IMR-90 (cell line): Measurements from ENCODE around the gene TBX15. TPM values are rescaled to one million over a fixed set of nuclear protein-coding genes. Genes with fewer than 3 reads are reported as not detected.

Source experiments
- ATAC-seq: fragments of 200-7000 bp; cut with Tn5 transposase; 2 replicates; pipeline ENCODE4 v1.9.1; 2020; ENCODE audit warnings: low read depth, mild to moderate bottlenecking, moderate library complexity
- BruUV-seq: library from RNA; stranded (reverse); fragments of 400-500 nt; replicated peaks from 2 replicates; lab custom pipeline; 2021; lab: Mats Ljungman, UMichigan
- CTCF ChIA-PET: fragments of 300-600 bp; formaldehyde crosslinking; extraction: SDS; loops from one replicate; lab custom pipeline; 2021; ENCODE audit warnings: antibody characterized with exemption; lab: Yijun Ruan, JAX
- POLR2A ChIA-PET: fragments of 300-600 bp; sonication (Branson Sonifier 250); formaldehyde crosslinking; loops from one replicate; lab custom pipeline; 2022; ENCODE audit warnings: antibody characterized with exemption; ENCODE audit not compliant: unreplicated experiment; lab: Charles Lee
- DNase-seq: peaks from one replicate; pipeline ENCODE4 v3.0.0; 2013
- H2AFZ ChIP-seq: replicated peaks from 2 replicates; pipeline ENCODE3; 2013; ENCODE audit warnings: low read length, mild to moderate bottlenecking; ENCODE audit not compliant: poor library complexity
- H2AK5ac ChIP-seq: 2 replicates; pipeline ENCODE4 v1.6.1; 2013; ENCODE audit warnings: low read depth, low read length, inconsistent platforms
- H2AK9ac ChIP-seq: replicated peaks from 2 replicates; pipeline ENCODE3; 2013; ENCODE audit warnings: mild to moderate bottlenecking, low read depth, low read length, moderate library complexity; ENCODE audit not compliant: poor library complexity
- H2BK120ac ChIP-seq: 2 replicates; pipeline ENCODE4 v1.6.1; 2013; ENCODE audit warnings: low read depth, low read length, inconsistent platforms
- H2BK15ac ChIP-seq: 3 replicates; pipeline ENCODE4 v1.6.1; 2013; ENCODE audit warnings: low read depth, low read length, inconsistent platforms
- H2BK20ac ChIP-seq: 2 replicates; pipeline ENCODE4 v1.6.1; 2013; ENCODE audit warnings: low read depth, mild to moderate bottlenecking, inconsistent platforms, low read length, moderate library complexity
- H2BK5ac ChIP-seq: 2 replicates; pipeline ENCODE4 v1.6.1; 2013; ENCODE audit warnings: mild to moderate bottlenecking, low read depth, low read length, inconsistent platforms; ENCODE audit not compliant: poor library complexity, severe bottlenecking
- H3K14ac ChIP-seq: replicated peaks from 2 replicates; pipeline ENCODE4 v1.6.1; 2013; ENCODE audit warnings: low read depth, low read length, inconsistent platforms
- H3K18ac ChIP-seq: 2 replicates; pipeline ENCODE4 v1.6.1; 2013; ENCODE audit warnings: low read depth, low read length, control low read depth
- H3K23ac ChIP-seq: 2 replicates; pipeline ENCODE4 v1.6.1; 2013; ENCODE audit warnings: low read depth, low read length, inconsistent platforms
- H3K27ac ChIP-seq: 2 replicates; pipeline ENCODE4 v1.5.1; 2013; ENCODE audit warnings: mild to moderate bottlenecking, control low read depth, low read length; ENCODE audit not compliant: insufficient read depth
- H3K27me3 ChIP-seq: 2 replicates; pipeline ENCODE4 v1.6.1; 2013; ENCODE audit warnings: low read length; ENCODE audit not compliant: control insufficient read depth, insufficient read depth
- H3K36me3 ChIP-seq: 2 replicates; pipeline ENCODE4 v1.6.1; 2013; ENCODE audit warnings: low read length, mixed read lengths; ENCODE audit not compliant: control insufficient read depth, insufficient read depth
- H3K4ac ChIP-seq: 2 replicates; pipeline ENCODE4 v1.6.1; 2013; ENCODE audit warnings: low read depth, low read length, inconsistent platforms
- H3K4me1 ChIP-seq: 2 replicates; pipeline ENCODE4 v1.6.1; 2013; ENCODE audit warnings: low read length, mixed read lengths; ENCODE audit not compliant: control insufficient read depth, insufficient read depth
- H3K4me2 ChIP-seq: 2 replicates; pipeline ENCODE4 v1.6.1; 2013; ENCODE audit warnings: low read depth, mild to moderate bottlenecking, control low read depth, low read length, moderate library complexity
- H3K4me3 ChIP-seq: 2 replicates; pipeline ENCODE4 v1.5.1; 2013; ENCODE audit warnings: low read depth, mild to moderate bottlenecking, control low read depth, low read length, moderate library complexity; ENCODE audit not compliant: insufficient read depth
- H3K56ac ChIP-seq: 2 replicates; pipeline ENCODE4 v1.6.1; 2013; ENCODE audit warnings: low read length, inconsistent platforms; ENCODE audit not compliant: insufficient read depth; ENCODE audit errors: extremely low read depth
- H3K79me1 ChIP-seq, 2 experiments: 2 replicates each; pipeline ENCODE4 v1.6.1; 2013; ENCODE audit warnings: low read length in 2 of 2, inconsistent platforms in 1 of 2, low read depth in 1 of 2
- H3K9ac ChIP-seq: 2 replicates; pipeline ENCODE4 v1.6.1; 2013; ENCODE audit warnings: low read depth, low read length, control low read depth
- H3K9me1 ChIP-seq: 2 replicates; pipeline ENCODE4 v1.6.1; 2013; ENCODE audit warnings: low read length, inconsistent platforms; ENCODE audit not compliant: insufficient read depth
- H3K9me3 ChIP-seq: 2 replicates; pipeline ENCODE4 v1.6.1; 2013; ENCODE audit warnings: low read length; ENCODE audit not compliant: control insufficient read depth, insufficient read depth
- H4K20me1 ChIP-seq: 2 replicates; pipeline ENCODE4 v1.6.1; 2013; ENCODE audit warnings: low read length, inconsistent platforms; ENCODE audit not compliant: insufficient read depth
- H4K5ac ChIP-seq: 2 replicates; pipeline ENCODE4 v1.6.1; 2013; ENCODE audit warnings: mild to moderate bottlenecking, low read depth, low read length, control low read depth
- H4K8ac ChIP-seq, 2 experiments: 2 replicates each; pipeline ENCODE4 v1.6.1; 2013; ENCODE audit warnings: low read depth in 2 of 2, low read length in 2 of 2, control low read depth in 1 of 2, inconsistent platforms in 1 of 2
- H4K91ac ChIP-seq: 2 replicates; pipeline ENCODE4 v1.6.1; 2013; ENCODE audit warnings: low read depth, low read length, inconsistent platforms; ENCODE audit not compliant: insufficient read depth
- RAD21 ChIP-seq: IDR thresholded peaks from 2 replicates; pipeline ENCODE4 v1.6.1; 2012; ENCODE audit warnings: low read length, improper control_type of control experiment
- RCOR1 ChIP-seq: IDR thresholded peaks from 2 replicates; pipeline ENCODE4 v1.6.1; 2012; ENCODE audit warnings: mild to moderate bottlenecking, low read length, improper control_type of control experiment; ENCODE audit not compliant: insufficient replicate concordance
- RFX5 ChIP-seq: IDR thresholded peaks from 2 replicates; pipeline ENCODE4 v1.8.0; 2012; ENCODE audit warnings: low read depth, mild to moderate bottlenecking, low read length, moderate library complexity
- SMC3 ChIP-seq: fragments of 150-350 bp; IDR thresholded peaks from 2 replicates; pipeline ENCODE4 v1.6.1; 2016; ENCODE audit warnings: low read depth, mild to moderate bottlenecking, antibody characterized with exemption, low read length, moderate library complexity
- WGBS, 2 experiments: methylation state at CpG; one replicate each; pipeline versions ENCODE4 v1.1.5 to v1.1.7; 2013; ENCODE audit warnings: missing lambda C conversion rate in 2 of 2; ENCODE audit not compliant: insufficient read length in 1 of 2; ENCODE audit errors: extremely low coverage in 2 of 2; 5-methylcytosine and 5-hydroxymethylcytosine counted together
- dilution Hi-C: fragments of 300-500 bp; cut with HindIII; formaldehyde crosslinking; loops from one replicate; pipeline ENCODE4 v1.14.3; 2018; ENCODE audit warnings: low sequenced_read_pairs; ENCODE audit not compliant: unreplicated experiment
- in situ Hi-C: fragments of 300-500 bp; cut with MboI; formaldehyde crosslinking; loops from 3 replicates; pipeline ENCODE4 v1.14.3; 2019; ENCODE audit warnings: low sequenced_read_pairs, inconsistent platforms, mixed read lengths
- intact Hi-C: fragments of 100-400 bp; cut with micrococcal nuclease; formaldehyde crosslinking; loops from 2 replicates; pipeline ENCODE4 v1.10.0; 2022
- polyA plus RNA-seq, 3 experiments: library from polyadenylated mRNA; depleted of rRNA; stranded (reverse); fragments of >200 nt; gene quantifications; 2 replicates each; pipeline ENCODE4 v1.2.3, GENCODE V29; 2012; ENCODE audit warnings: low replicate concordance in 1 of 3
- total RNA-seq: library from RNA; depleted of rRNA; stranded (reverse); fragments of >200 nt; gene quantifications from 2 replicates; pipeline ENCODE4 v1.2.3, GENCODE V29; 2012

The TBX15 gene
- total and polyA plus RNA-seq, 2 of the 4 experiments (the other 2 are of a cell fraction), result not detected

GRCh38 chr1:118949315-118949714 is 38.8 kb downstream of the TBX15 start:
- Histone ChIP-seq H4K8ac (no peak overlapping the region), H3K4me1 (no peaks in the 10 kb centered on the region), H3K18ac (no peak overlapping the region), H4K20me1 (no peaks in the 10 kb centered on the region), H4K91ac (no peak overlapping the region), H3K9me1 (no peaks in the 10 kb centered on the region), H2AK5ac (no peak overlapping the region), H4K5ac (no peak overlapping the region), H3K23ac (no peak overlapping the region), H2AK9ac (no peak overlapping the region), H3K27me3 (peaks cover 4% of the 10 kb centered on the region), H3K36me3 (no peaks in the 10 kb centered on the region), H3K79me1 (no peaks in the 10 kb centered on the region), H2BK120ac (no peak overlapping the region), H3K56ac (no peak overlapping the region), H3K9ac (no peak overlapping the region), H3K27ac (no peak overlapping the region), H3K4ac (no peak overlapping the region), H3K4me3 (no peak overlapping the region), H2AFZ (no peak overlapping the region), H2BK15ac (no peak overlapping the region), H3K4me2 (no peak overlapping the region), H3K9me3 (no peaks in the 10 kb centered on the region), H2BK20ac (no peak overlapping the region), H2BK5ac (no peak overlapping the region), H3K14ac (no peak overlapping the region)
- ATAC-seq, result no peak
- dilution Hi-C loops (no loop called here), intact Hi-C loops (no loop called here), in situ Hi-C loops (no loop called here)
- WGBS, 2 experiments, result no CpG with 5 or more reads among the region's 2 CpGs
- no peak for DNase-seq
- TF ChIP-seq SMC3, result no peak
- no peak for TF ChIP-seq RAD21
- TF ChIP-seq RCOR1, result no peak
- no peak for TF ChIP-seq RFX5
- POLR2A ChIA-PET, result no interaction called here
- BruUV-seq, result no TSS peak
- CTCF ChIA-PET, result no interaction called here
